ENCODE results near the gene MRPS22. TPM values are rescaled to one million over a fixed set of nuclear protein-coding genes. Genes with fewer than 3 reads are reported as not detected.

The MRPS22 gene
- total RNA-seq, 3 donors from 2014 or later, result 45.2 to 47.9 (median 46.4) TPM

DNA sequence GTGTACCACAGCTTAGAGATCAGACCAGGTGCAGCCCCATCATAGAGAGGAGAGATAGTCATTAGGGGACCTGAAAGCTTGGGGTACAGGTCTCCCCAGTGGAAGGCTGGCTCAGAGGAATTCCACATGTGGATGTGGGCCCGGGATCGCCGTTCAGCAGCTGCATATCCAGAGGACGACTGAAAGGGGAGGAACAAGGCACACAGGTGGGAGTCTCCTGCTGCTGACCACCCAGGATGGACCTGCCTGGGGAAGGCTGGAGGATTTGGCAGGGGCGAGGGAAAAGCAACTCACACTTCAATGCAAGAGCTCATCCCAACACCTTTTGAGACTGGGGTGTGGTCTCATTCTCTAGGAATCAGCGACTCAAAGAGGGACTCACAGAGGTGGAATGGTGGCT is 25.0 kb upstream of the MRPS22 start:
- no peaks in the 10 kb centered on the region for H3K4me1 ChIP-seq
- no peaks in the 10 kb centered on the region for H3K36me3 ChIP-seq
- no peak for DNase-seq (ENCODE audit: low spot score in 2 of 2)
- TF ChIP-seq CTCF (IDR thresholded peaks at IDR 0.05) (no peak), POLR2AphosphoS5 (IDR thresholded peaks at IDR 0.05) (no peak), POLR2A (IDR thresholded peaks at IDR 0.05) (no peak)
- peaks cover 0 to 6% of the 10 kb centered on the region in 2 donors for H3K27me3 ChIP-seq
- H3K27ac ChIP-seq, result no peak overlapping the region
- H3K4me3 ChIP-seq, result no peak overlapping the region
- intact Hi-C loops (cut with DNase I; ENCODE audit: low total_unique reads), result no loop called here
- H3K9me3 ChIP-seq, result no peaks in the 10 kb centered on the region

GRCh38 chr3:139319428-139320402 is 24.1 kb upstream of the MRPS22 start:
- no peak overlapping the region for H3K4me3 ChIP-seq
- no peaks in the 10 kb centered on the region for H3K9me3 ChIP-seq
- H3K27me3 ChIP-seq, result peaks cover 0 to 6% of the 10 kb centered on the region in 2 donors
- TF ChIP-seq POLR2AphosphoS5 (IDR thresholded peaks at IDR 0.05) (no peak), CTCF (IDR thresholded peaks at IDR 0.05) (no peak), POLR2A (IDR thresholded peaks at IDR 0.05) (no peak)
- no peak overlapping the region for H3K27ac ChIP-seq
- intact Hi-C loops (cut with DNase I; ENCODE audit: low total_unique reads), result loop anchor here (10.0 kb wide), 1 partner anchor 375 kb away; the partner anchor contains the start of genes FOXL2 and FOXL2NB
- DNase-seq (ENCODE audit: low spot score in 2 of 2), result no peak
- H3K4me1 ChIP-seq, result no peaks in the 10 kb centered on the region
- H3K36me3 ChIP-seq, result no peaks in the 10 kb centered on the region

- intact Hi-C loops (cut with DNase I; ENCODE audit: low total_unique reads), result loop anchor here (10.0 kb wide), 1 partner anchor 376 kb away; the partner anchor contains the start of genes FOXL2 and FOXL2NB
- H3K4me1 ChIP-seq, result no peaks in the 10 kb centered on the region
- no peak for DNase-seq (ENCODE audit: low spot score in 2 of 2)
- no peaks in the 10 kb centered on the region for H3K9me3 ChIP-seq
- H3K36me3 ChIP-seq, result no peaks in the 10 kb centered on the region
- H3K4me3 ChIP-seq, result no peak overlapping the region
- H3K27ac ChIP-seq, result no peak overlapping the region
- H3K27me3 ChIP-seq, result peaks cover 0 to 3% of the 10 kb centered on the region in 2 donors
- TF ChIP-seq POLR2AphosphoS5 (IDR thresholded peaks at IDR 0.05) (no peak), POLR2A (IDR thresholded peaks at IDR 0.05) (no peak), CTCF (IDR thresholded peaks at IDR 0.05) (no peak)
Measured at GRCh38 chr3:139320551-139321309, 23.1 kb upstream of the MRPS22 start.

DNA sequence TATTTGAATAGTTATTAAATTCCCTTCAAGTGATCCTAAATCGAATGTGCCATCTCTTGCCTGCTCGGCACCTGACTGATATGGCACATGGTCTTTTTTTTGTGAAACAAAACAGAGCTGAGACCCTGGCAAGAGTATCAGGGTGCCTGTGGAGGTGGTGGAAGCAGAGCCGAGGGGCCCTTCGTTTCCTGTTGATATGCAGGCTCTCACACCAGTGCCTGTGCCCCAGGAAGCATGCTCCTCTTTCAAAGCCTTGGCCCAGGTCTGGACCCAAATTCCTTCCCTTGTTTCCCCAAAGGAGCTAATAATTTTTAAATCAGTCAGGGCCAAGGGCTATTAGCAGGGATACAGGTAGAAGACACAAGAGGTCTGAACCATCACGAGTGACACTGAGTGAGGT is 21.5 kb upstream of the MRPS22 start:
- DNase-seq (ENCODE audit: low spot score in 2 of 2), result no peak
- H3K27ac ChIP-seq, result no peak overlapping the region
- no peaks in the 10 kb centered on the region for H3K4me1 ChIP-seq
- peaks cover 0 to 3% of the 10 kb centered on the region in 2 donors for H3K27me3 ChIP-seq
- no peak overlapping the region for H3K4me3 ChIP-seq
- intact Hi-C loops (cut with DNase I; ENCODE audit: low total_unique reads), result loop anchor here (10.0 kb wide), 1 partner anchor 378 kb away; the partner anchor contains the start of genes FOXL2 and FOXL2NB
- no peaks in the 10 kb centered on the region for H3K9me3 ChIP-seq
- TF ChIP-seq POLR2AphosphoS5 (IDR thresholded peaks at IDR 0.05), result no peak
- TF ChIP-seq POLR2A (IDR thresholded peaks at IDR 0.05), result no peak
- H3K36me3 ChIP-seq, result no peaks in the 10 kb centered on the region

GRCh38 chr3:139323146-139323545 is 20.7 kb upstream of the MRPS22 start:
- Histone ChIP-seq H3K9me3 (no peaks in the 10 kb centered on the region), H3K36me3 (no peaks in the 10 kb centered on the region), H3K4me1 (no peaks in the 10 kb centered on the region), H3K27me3 (peaks cover 0 to 3% of the 10 kb centered on the region in 2 donors), H3K4me3 (no peak overlapping the region), H3K27ac (no peak overlapping the region)
- DNase-seq (ENCODE audit: low spot score in 2 of 2), result no peak
- TF ChIP-seq CTCF (IDR thresholded peaks at IDR 0.05) (no peak), POLR2A (IDR thresholded peaks at IDR 0.05) (no peak), POLR2AphosphoS5 (IDR thresholded peaks at IDR 0.05) (no peak)
- intact Hi-C loops (cut with DNase I; ENCODE audit: low total_unique reads), result loop anchor here (10.0 kb wide), 1 partner anchor 378 kb away; the partner anchor contains the start of genes FOXL2 and FOXL2NB
